Stimulated activated CD4-positive, alpha-beta T cell treated with anti-CD3 and anti-CD28 coated beads, TNF-alpha, amount 100 ng/mL, for 48 hours (primary cell): ENCODE data around the gene EDN2.

Experiments
- DNase-seq, 3 donors: peaks; one replicate each; pipeline ENCODE4 v3.0.0-alpha.2; 2020; ENCODE audit warnings: low read depth in 3 of 3

The EDN2 gene

GRCh38 chr1:41517062-41517438 is 32.6 kb upstream of the EDN2 start:
- DNase-seq, result no peak

GRCh38 chr1:41516168-41517061 is 31.9 kb upstream of the EDN2 start:
- DNase-seq, result peak; percentile 38 to 56 (median 47)

GRCh38 chr1:41515778-41516167 is 31.3 kb upstream of the EDN2 start:
- no peak for DNase-seq

- DNase-seq, result no peak
These were observed 30.7 kb upstream of the EDN2 start for GRCh38 chr1:41515131-41515678.

- no peak for DNase-seq
These were observed 29.9 kb upstream of the EDN2 start for GRCh38 chr1:41514381-41514780.

GRCh38 chr1:41513383-41513735 is 28.9 kb upstream of the EDN2 start:
- no peak for DNase-seq

GRCh38 chr1:41512701-41513382 is 28.4 kb upstream of the EDN2 start:
- DNase-seq, result no peak

GRCh38 chr1:41511239-41511540 is 26.7 kb upstream of the EDN2 start:
- no peak for DNase-seq

GRCh38 chr1:41510531-41511238 is 26.2 kb upstream of the EDN2 start:
- DNase-seq, result no peak

GRCh38 chr1:41509270-41509671 is 24.8 kb upstream of the EDN2 start:
- no peak for DNase-seq

- DNase-seq, result no peak
These were observed 23.8 kb upstream of the EDN2 start for GRCh38 chr1:41508290-41508689.

- DNase-seq, result no peak
These were observed 23.4 kb upstream of the EDN2 start for GRCh38 chr1:41507836-41508235.

- DNase-seq, result no peak
These were observed 22.7 kb upstream of the EDN2 start for GRCh38 chr1:41507110-41507720.

GRCh38 chr1:41504114-41505035 is 19.9 kb upstream of the EDN2 start:
- DNase-seq, result no peak

- DNase-seq, result no peak
These were observed 19.1 kb upstream of the EDN2 start for GRCh38 chr1:41503538-41504113.

- DNase-seq, result no peak
These were observed 18.4 kb upstream of the EDN2 start for GRCh38 chr1:41502912-41503311.

GRCh38 chr1:41501581-41501980 is 17.1 kb upstream of the EDN2 start:
- DNase-seq, result no peak

GRCh38 chr1:41500781-41501518 is 16.5 kb upstream of the EDN2 start:
- no peak for DNase-seq

- DNase-seq, result no peak
These were observed 15.9 kb upstream of the EDN2 start for GRCh38 chr1:41500378-41500777.

GRCh38 chr1:41499591-41499990 is 15.1 kb upstream of the EDN2 start:
- DNase-seq, result no peak
